Measurements from ENCODE around the gene ACSL1. TPM values are rescaled to one million over a fixed set of nuclear protein-coding genes. Genes with fewer than 3 reads are reported as not detected.

The ACSL1 gene
- total RNA-seq, 1 donor from 2014 or later = 6.4 TPM

DNA sequence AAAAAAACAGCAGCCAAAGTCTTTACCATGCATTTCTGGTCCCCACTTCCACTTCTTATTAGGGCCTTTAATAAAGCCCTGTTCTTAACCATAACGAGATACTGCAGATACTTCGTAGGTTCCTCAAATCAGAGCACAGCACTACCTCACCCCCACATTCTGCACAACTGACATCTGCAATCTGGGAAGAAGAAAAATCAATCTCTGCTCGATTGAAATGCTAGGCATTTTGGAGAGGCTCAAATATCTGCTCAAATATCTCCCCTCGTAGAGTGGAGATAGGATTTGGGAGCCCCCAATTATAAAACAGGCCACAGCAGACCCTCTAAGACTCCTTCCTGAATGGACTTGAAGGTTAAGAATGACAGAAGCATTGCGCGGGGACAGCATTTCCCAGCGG, 51.6 kb downstream of the ACSL1 start:
- H3K27ac Mint-ChIP-seq = no peak overlapping the region
- no peak for DNase-seq (ENCODE audit: low spot score, unreplicated experiment)
- H3K36me3 Mint-ChIP-seq (ENCODE audit: insufficient read depth) = peaks cover under 1% of the 10 kb centered on the region
- H3K4me1 Mint-ChIP-seq (ENCODE audit: low read depth) = peaks cover 12% of the 10 kb centered on the region
- peaks cover under 1% of the 10 kb centered on the region for H3K9me3 Mint-ChIP-seq (ENCODE audit: low read depth)
- no peak overlapping the region for H3K4me3 Mint-ChIP-seq (ENCODE audit: low read depth)
- peaks cover 36% of the 10 kb centered on the region for H3K27me3 Mint-ChIP-seq
- TF ChIP-seq, protein P1, sequence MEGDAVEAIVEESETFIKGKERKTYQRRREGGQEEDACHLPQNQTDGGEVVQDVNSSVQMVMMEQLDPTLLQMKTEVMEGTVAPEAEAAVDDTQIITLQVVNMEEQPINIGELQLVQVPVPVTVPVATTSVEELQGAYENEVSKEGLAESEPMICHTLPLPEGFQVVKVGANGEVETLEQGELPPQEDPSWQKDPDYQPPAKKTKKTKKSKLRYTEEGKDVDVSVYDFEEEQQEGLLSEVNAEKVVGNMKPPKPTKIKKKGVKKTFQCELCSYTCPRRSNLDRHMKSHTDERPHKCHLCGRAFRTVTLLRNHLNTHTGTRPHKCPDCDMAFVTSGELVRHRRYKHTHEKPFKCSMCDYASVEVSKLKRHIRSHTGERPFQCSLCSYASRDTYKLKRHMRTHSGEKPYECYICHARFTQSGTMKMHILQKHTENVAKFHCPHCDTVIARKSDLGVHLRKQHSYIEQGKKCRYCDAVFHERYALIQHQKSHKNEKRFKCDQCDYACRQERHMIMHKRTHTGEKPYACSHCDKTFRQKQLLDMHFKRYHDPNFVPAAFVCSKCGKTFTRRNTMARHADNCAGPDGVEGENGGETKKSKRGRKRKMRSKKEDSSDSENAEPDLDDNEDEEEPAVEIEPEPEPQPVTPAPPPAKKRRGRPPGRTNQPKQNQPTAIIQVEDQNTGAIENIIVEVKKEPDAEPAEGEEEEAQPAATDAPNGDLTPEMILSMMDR (IDR thresholded peaks at IDR 0.05; ENCODE audit: unreplicated experiment) = no peak

DNA sequence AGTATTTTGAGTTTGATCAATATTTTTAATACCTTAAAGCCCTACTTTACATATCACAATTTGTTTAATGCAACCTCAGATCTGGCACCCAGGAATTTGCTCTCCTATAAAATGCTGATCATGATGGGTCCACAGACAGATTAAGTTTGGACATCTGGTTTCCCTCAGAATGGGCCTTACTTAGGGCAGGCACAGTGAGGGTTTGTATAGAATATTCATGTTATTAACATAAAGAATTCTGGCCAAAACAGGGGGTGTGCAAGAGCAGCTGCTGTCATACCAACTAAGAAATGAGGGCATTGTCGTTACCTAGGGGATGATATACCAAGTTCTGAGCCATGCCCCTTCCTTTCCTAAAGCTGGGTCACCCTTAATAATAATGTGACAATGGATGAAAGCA, 54.4 kb downstream of the ACSL1 start:
- H3K36me3 Mint-ChIP-seq (ENCODE audit: insufficient read depth) = no peaks in the 10 kb centered on the region
- no peaks in the 10 kb centered on the region for H3K4me1 Mint-ChIP-seq (ENCODE audit: low read depth)
- H3K4me3 Mint-ChIP-seq (ENCODE audit: low read depth) = no peak overlapping the region
- TF ChIP-seq, protein P1 (IDR thresholded peaks at IDR 0.05; ENCODE audit: unreplicated experiment) = no peak
- H3K9me3 Mint-ChIP-seq (ENCODE audit: low read depth) = no peaks in the 10 kb centered on the region
- peaks cover 22% of the 10 kb centered on the region for H3K27me3 Mint-ChIP-seq
- no peak for DNase-seq (ENCODE audit: low spot score, unreplicated experiment)
- H3K27ac Mint-ChIP-seq = no peak overlapping the region

DNA sequence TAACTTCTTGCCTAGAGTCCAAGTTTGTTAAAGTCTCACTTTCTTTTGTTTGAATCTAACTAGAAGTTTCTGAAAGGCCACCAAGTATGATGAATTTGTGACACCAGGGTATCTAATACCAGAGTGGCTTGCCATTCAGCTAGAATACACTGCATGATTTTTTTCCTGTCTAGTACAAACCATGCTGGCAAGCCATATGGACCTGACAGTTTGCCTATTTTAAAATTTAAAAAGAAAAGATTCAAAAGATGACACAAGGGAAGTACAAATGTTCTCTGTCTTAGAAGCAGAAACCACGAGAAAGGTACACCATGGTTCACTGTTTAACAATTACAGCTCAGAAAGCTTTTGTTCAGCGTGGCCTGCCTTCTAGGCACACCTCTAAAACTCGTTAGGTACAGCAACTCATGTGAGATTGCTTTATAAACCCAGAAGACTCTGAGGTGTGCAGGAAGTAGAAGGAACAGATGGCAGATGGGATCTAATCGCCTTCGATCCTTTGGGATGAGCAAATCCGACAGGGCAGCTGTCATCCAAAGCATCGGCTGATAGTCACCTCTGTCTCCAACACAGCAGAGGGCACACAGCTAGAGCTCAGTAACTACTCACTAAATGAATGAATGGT, 56.5 kb downstream of the ACSL1 start:
- Mint-ChIP-seq H3K27ac (no peak overlapping the region), H3K9me3 (ENCODE audit: low read depth) (no peaks in the 10 kb centered on the region), H3K4me3 (ENCODE audit: low read depth) (no peak overlapping the region), H3K27me3 (peaks cover 15% of the 10 kb centered on the region), H3K36me3 (ENCODE audit: insufficient read depth) (no peaks in the 10 kb centered on the region), H3K4me1 (ENCODE audit: low read depth) (no peaks in the 10 kb centered on the region)
- DNase-seq (ENCODE audit: low spot score, unreplicated experiment) = no peak
- TF ChIP-seq, protein P1 (IDR thresholded peaks at IDR 0.05; ENCODE audit: unreplicated experiment) = no peak

DNA sequence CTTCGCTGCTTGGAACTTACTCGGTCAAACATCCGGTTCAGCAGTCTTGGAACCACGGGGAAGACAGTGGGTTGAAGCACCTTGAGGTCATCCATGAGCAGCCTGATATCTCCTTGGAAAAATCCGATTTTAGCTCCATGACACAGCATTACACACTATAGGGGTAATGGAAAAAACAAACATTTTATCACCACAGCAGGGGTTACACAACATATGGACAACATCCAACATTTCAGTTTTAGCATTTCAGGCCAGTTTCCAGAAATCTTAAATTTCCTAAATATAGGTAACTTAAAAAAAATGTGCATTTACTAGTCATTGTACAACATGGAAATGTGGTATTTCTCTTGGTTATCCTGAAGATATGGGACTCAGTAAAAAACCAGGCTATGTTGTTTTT, 57.5 kb downstream of the ACSL1 start:
- H3K36me3 Mint-ChIP-seq (ENCODE audit: insufficient read depth) = no peaks in the 10 kb centered on the region
- H3K4me3 Mint-ChIP-seq (ENCODE audit: low read depth) = no peak overlapping the region
- TF ChIP-seq, protein P1 (IDR thresholded peaks at IDR 0.05; ENCODE audit: unreplicated experiment) = no peak
- H3K9me3 Mint-ChIP-seq (ENCODE audit: low read depth) = no peaks in the 10 kb centered on the region
- no peak overlapping the region for H3K27ac Mint-ChIP-seq
- no peaks in the 10 kb centered on the region for H3K4me1 Mint-ChIP-seq (ENCODE audit: low read depth)
- no peak for DNase-seq (ENCODE audit: low spot score, unreplicated experiment)
- H3K27me3 Mint-ChIP-seq = peaks cover 6% of the 10 kb centered on the region

DNA sequence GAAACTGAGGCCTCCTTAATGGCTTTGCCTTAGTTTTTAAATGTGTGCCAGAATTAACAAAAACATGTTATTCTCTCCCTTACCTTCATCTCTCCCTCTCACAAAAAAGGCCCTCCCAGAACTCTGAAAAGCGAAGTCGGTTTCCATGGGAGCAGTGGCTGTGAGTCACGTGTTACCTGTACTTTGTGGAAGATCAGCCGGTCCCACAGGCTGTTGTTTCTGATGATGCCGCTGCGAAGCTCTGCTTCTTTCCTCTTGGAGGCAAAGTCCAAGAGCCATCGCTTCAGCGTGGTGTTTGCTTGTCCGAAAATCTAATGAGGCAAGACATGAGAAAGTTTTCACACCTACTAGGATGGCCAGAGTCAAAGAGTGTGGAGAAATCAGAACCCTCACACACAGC, 59.3 kb downstream of the ACSL1 start:
- Mint-ChIP-seq H3K27me3 (peaks cover 6% of the 10 kb centered on the region), H3K27ac (no peak overlapping the region), H3K4me3 (ENCODE audit: low read depth) (no peak overlapping the region), H3K36me3 (ENCODE audit: insufficient read depth) (no peaks in the 10 kb centered on the region), H3K9me3 (ENCODE audit: low read depth) (no peaks in the 10 kb centered on the region), H3K4me1 (ENCODE audit: low read depth) (no peaks in the 10 kb centered on the region)
- TF ChIP-seq, protein P1 (IDR thresholded peaks at IDR 0.05; ENCODE audit: unreplicated experiment) = no peak
- DNase-seq (ENCODE audit: low spot score, unreplicated experiment) = no peak
